ENCODE measurements around the gene PTGER4.
"Not testable (repeated sequence)": the region's sequence is repeated elsewhere in the genome, so short reads cannot be mapped to it uniquely, and the experiment has no call there.

The PTGER4 gene

DNA sequence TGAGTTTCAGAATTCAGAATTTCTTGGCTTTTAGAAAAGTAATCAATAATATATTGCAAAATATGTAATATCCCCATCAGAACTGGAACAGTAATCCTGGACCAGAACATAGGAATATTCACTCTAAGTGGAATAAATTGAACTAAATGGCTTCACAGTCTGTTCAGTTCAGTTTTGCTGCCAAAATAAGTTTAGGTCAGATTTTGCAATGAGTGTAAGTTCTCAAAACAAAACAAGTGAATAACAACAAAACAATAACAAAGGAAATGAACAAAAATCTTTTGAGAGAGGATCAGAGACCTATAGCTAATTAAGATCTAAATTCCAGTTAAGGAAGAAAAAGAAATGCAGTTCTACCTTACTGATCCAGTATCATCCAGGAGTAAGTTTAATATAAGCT, 9.3 kb downstream of the PTGER4 start:
- in situ Hi-C loops (cut with MboI; ENCODE audit: low sequenced_read_pairs, unreplicated experiment) = loop anchor here (25.0 kb wide), 2 partner anchors 977 to 1102 kb away; no protein-coding TSS in a partner anchor
- TF ChIP-seq, protein P1, sequence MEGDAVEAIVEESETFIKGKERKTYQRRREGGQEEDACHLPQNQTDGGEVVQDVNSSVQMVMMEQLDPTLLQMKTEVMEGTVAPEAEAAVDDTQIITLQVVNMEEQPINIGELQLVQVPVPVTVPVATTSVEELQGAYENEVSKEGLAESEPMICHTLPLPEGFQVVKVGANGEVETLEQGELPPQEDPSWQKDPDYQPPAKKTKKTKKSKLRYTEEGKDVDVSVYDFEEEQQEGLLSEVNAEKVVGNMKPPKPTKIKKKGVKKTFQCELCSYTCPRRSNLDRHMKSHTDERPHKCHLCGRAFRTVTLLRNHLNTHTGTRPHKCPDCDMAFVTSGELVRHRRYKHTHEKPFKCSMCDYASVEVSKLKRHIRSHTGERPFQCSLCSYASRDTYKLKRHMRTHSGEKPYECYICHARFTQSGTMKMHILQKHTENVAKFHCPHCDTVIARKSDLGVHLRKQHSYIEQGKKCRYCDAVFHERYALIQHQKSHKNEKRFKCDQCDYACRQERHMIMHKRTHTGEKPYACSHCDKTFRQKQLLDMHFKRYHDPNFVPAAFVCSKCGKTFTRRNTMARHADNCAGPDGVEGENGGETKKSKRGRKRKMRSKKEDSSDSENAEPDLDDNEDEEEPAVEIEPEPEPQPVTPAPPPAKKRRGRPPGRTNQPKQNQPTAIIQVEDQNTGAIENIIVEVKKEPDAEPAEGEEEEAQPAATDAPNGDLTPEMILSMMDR (IDR thresholded peaks at IDR 0.05; ENCODE audit: borderline replicate concordance, control extremely low read depth, extremely low read depth, insufficient read depth, missing control alignments) = no peak
- no peak for DNase-seq (ENCODE audit: low spot score)

DNA sequence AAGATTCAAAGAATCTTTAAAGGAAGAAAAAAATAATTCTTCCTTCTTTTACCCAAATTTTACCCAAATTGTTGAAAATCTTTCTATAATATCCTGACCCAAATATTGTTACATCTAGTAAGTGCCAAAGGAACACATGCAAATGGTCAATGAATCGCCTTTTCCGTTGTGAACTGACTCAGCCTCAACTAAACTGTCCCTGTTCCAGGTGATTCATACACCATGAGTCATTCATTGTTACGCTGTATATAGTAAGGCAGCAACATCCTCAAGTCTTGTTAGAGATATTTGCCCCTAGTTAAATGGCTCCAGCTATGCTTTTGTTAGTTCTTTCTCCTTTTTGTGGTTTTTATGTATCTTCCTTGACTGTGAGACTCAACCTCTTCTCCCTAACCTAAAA, 9.7 kb downstream of the PTGER4 start:
- DNase-seq (ENCODE audit: low spot score) = peak; percentile 36
- in situ Hi-C loops (cut with MboI; ENCODE audit: low sequenced_read_pairs, unreplicated experiment) = loop anchor here (25.0 kb wide), 2 partner anchors 977 to 1102 kb away; no protein-coding TSS in a partner anchor
- TF ChIP-seq, protein P1 (IDR thresholded peaks at IDR 0.05; ENCODE audit: borderline replicate concordance, control extremely low read depth, extremely low read depth, insufficient read depth, missing control alignments) = no peak

DNA sequence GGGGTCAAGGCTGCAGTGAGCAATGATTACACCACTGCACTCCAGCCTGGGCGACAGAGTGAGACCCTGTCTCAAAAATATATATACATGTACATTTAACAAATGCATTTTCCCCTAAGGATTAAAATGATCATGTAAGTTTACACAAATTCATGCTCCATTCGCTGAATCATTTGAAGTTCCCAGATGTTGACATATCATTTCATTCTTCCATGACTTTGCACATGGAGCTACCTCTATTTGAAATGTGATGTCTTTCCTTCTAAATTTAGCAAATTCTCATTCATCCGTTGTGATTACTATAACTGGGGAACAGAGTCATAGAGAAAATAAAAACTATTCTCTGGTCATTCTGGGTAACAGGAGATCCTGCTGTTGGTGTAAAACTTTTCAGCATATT, 10.6 kb downstream of the PTGER4 start:
- in situ Hi-C loops (cut with MboI; ENCODE audit: low sequenced_read_pairs, unreplicated experiment) = loop anchor here (10.0 to 25.0 kb wide), 3 partner anchors 745 to 1103 kb away; no protein-coding TSS in a partner anchor
- TF ChIP-seq, protein P1 (IDR thresholded peaks at IDR 0.05; ENCODE audit: borderline replicate concordance, control extremely low read depth, extremely low read depth, insufficient read depth, missing control alignments) = no peak

DNA sequence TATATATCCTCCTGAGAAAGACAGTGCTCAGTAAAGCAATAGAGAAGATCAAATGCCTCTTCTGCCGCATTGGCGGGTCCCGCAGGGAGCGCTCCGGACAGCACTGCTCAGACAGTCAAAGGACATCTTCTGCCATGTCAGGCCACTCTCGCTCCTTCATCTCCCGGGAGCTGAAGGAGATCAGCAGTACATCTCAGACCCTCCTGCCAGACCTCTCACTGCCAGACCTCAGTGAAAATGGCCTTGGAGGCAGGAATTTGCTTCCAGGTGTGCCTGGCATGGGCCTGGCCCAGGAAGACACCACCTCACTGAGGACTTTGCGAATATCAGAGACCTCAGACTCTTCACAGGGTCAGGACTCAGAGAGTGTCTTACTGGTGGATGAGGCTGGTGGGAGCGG, 12.2 kb downstream of the PTGER4 start:
- no peak for DNase-seq (ENCODE audit: low spot score)
- in situ Hi-C loops (cut with MboI; ENCODE audit: low sequenced_read_pairs, unreplicated experiment) = loop anchor here (10.0 to 25.0 kb wide), 3 partner anchors 747 to 1105 kb away; no protein-coding TSS in a partner anchor
- TF ChIP-seq, protein P1 (IDR thresholded peaks at IDR 0.05; ENCODE audit: borderline replicate concordance, control extremely low read depth, extremely low read depth, insufficient read depth, missing control alignments) = no peak

More for the DNA sequence above, 10.6 kb downstream of the PTGER4 start:
- DNase-seq (ENCODE audit: low spot score) = no peak

DNA sequence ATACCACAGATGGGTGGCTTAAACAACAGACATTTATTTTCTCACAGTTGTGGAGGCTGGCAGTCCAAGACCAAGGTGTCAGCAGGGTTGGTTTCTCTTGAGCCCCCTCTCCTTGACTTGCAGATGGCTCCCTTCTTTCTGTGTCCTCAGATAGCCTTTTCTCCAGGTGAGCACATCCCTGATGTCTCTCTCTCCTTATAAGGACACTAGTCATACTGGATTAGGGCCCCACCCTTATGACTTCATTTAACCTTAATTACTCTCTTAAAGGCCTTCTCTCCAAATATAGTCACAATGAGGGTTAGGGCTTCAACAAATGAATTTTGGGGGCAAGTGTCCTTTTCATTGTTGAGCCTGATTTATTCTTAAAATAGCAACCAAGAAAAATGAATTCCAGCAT, 14.7 kb downstream of the PTGER4 start:
- in situ Hi-C loops (cut with MboI; ENCODE audit: low sequenced_read_pairs, unreplicated experiment) = loop anchor here (10.0 to 25.0 kb wide), 3 partner anchors 750 to 1107 kb away; no protein-coding TSS in a partner anchor
- no peak for DNase-seq (ENCODE audit: low spot score)
- TF ChIP-seq, protein P1 (IDR thresholded peaks at IDR 0.05; ENCODE audit: borderline replicate concordance, control extremely low read depth, extremely low read depth, insufficient read depth, missing control alignments) = no peak

DNA sequence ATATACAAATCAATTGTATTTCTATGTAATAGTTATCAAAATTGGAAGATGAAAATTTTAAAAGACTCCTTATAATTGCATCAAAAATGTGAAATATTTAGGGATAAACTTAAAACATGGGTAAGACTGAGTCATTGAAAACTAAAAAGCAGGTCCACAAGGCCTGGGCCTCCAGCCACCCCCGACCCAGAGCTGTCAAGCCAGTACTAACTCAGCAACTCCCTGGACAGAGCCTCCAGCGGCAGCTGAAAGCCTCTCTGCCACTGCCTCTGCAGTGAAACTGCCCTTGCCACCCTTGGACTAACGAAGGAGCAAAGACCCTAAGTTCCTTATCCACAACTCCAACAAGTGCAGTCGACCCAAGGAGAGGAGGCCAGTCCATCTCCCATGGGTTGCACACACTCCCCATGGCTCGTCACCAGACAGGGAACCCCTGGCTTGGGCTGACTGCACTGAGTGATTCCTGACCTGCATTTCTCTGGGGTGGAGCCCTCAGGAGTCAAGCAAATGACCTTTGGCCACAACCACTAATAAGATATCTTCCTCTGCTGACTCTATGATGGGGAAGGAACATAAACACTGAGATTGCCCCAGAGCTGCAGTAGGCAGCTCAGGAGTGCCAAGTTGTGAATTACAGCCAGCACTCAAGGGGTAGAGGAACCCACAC, 20.5 kb downstream of the PTGER4 start:
- in situ Hi-C loops (cut with MboI; ENCODE audit: low sequenced_read_pairs, unreplicated experiment) = no loop called here
- TF ChIP-seq, protein P1 (IDR thresholded peaks at IDR 0.05; ENCODE audit: borderline replicate concordance, control extremely low read depth, extremely low read depth, insufficient read depth, missing control alignments) = no peak
- no peak for DNase-seq (ENCODE audit: low spot score)

DNA sequence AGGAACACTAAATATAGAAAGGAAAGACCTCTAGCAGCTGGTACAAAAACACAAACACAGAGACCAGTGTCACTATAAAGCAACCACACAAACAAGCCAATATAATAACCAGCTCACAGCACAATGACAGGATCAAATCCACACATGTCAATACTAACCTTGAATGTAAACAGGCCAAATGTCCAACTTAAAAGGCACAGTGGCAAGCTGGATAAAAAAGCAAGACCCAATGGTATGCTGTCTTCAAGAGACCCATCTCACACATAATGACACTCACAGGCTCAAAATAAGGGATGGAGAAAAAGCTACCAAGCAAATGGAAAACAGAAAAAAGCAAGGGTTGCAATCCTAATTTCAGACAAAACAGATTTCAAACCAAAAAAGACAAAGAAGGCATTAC, 22.3 kb downstream of the PTGER4 start:
- DNase-seq (ENCODE audit: low spot score); in situ Hi-C loops (cut with MboI; ENCODE audit: low sequenced_read_pairs, unreplicated experiment): not testable (repeated sequence)

DNA sequence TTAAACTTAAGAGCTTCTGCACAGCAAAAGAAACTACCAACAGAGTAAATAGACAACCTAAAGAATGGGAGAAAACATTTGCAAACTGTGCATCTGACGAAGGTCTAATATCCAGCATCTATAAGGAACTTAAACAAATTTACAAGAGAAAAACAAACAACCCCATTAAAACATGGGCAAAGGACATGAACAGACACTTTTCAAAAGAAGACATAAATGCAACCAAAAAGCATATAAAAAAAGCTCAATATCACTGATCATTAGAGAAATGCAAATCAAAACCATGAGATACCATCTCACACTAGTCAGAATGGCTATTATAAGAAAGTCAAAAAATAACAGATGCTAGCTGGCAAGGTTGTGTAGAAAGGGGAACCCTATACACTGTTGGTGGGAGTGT, 25.8 kb downstream of the PTGER4 start:
- in situ Hi-C loops (cut with MboI; ENCODE audit: low sequenced_read_pairs, unreplicated experiment); DNase-seq (ENCODE audit: low spot score): not testable (repeated sequence)

DNA sequence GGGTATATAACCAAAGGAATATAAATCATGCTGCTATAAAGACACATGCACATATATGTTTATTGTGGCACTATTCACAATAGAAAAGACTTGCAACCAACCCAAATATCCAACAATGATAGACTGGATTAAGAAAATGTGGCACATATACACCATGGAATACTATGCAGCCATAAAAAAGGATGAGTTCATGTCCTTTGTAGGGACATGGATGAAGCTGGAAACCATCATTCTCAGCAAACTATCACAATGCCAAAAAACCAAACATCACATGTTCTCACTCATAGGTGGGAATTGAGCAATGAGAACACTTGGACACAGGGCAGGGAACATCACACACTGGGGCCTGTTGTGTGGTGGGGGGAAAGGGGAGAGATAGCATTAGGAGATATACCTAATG, 30.9 kb downstream of the PTGER4 start:
- DNase-seq (ENCODE audit: low spot score); in situ Hi-C loops (cut with MboI; ENCODE audit: low sequenced_read_pairs, unreplicated experiment): not testable (repeated sequence)

Data from GM13976 (cell line).